Ovary (tissue), 3 donors: ENCODE measurements around the gene LRRC27.

Source experiments
- CTCF ChIP-seq, 3 donors: fragments of 450-650 bp in 2 of 3; fragments of 200-600 bp in 1 of 3; IDR thresholded peaks; one replicate each; pipeline versions ENCODE4 v1.5.1 to v1.8.0; 2016 to 2022; ENCODE audit warnings: antibody characterized with exemption in 3 of 3, mild to moderate bottlenecking in 1 of 3
- POLR2A ChIP-seq: fragments of 450-650 bp; IDR thresholded peaks from one replicate; pipeline ENCODE4 v1.6.1; 2017; ENCODE audit warnings: antibody characterized with exemption, mild to moderate bottlenecking, moderate library complexity
- donor health status: DM: no; HTN: no; CAD: no.

DNA sequence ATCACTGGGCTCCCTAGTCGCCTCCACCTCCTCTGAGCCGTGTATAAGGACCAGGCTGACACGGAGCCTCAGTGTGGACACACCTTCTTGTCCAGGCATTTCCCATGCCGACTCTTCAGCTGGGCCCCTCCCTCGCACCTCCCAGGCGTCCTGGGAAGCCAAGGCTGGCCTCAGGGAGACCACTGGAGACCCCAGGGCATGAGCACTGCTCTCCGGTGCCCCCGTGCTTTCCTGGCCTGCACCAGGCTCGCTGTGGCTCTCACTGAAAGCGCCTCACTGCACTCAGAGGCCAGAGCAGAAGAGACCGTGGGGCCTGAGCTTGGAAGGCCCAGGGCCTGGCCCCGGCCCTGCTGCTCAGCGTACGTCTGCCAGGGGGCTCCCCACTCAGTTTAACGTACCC lies 31.4 kb downstream of the LRRC27 start:
- TF ChIP-seq CTCF (IDR thresholded peaks at IDR 0.05) (no peak), POLR2A (no peak)
